Suprapubic skin (tissue), 4 donors: ENCODE results near the gene GFOD1.

Experiments used
- EP300 ChIP-seq: sonication (generic); formaldehyde crosslinking; IDR thresholded peaks from one replicate; pipeline ENCODE4 v1.6.1; 2017; ENCODE audit warnings: antibody characterized with exemption
- POLR2A ChIP-seq, 2 donors: fragments of 450-650 bp; IDR thresholded peaks; one replicate each; pipeline ENCODE4 v1.6.1; 2017; ENCODE audit warnings: antibody characterized with exemption in 2 of 2, mild to moderate bottlenecking in 2 of 2, moderate library complexity in 2 of 2
- POLR2AphosphoS5 ChIP-seq, 3 donors: sonication (generic); formaldehyde crosslinking; IDR thresholded peaks; one replicate each; pipeline ENCODE4 v1.6.1; 2017; ENCODE audit warnings: antibody characterized with exemption in 3 of 3
- TF ChIP-seq, protein P1 (sequence below), 2 donors: fragments of 200-600 bp in 1 of 2; fragments of 450-650 bp in 1 of 2; sonication (generic) in 1 of 2; IDR thresholded peaks; one replicate each; pipeline ENCODE4 v1.5.1; 2016 to 2019; ENCODE audit warnings: antibody characterized with exemption in 2 of 2, mild to moderate bottlenecking in 1 of 2, moderate library complexity in 1 of 2

DNA sequence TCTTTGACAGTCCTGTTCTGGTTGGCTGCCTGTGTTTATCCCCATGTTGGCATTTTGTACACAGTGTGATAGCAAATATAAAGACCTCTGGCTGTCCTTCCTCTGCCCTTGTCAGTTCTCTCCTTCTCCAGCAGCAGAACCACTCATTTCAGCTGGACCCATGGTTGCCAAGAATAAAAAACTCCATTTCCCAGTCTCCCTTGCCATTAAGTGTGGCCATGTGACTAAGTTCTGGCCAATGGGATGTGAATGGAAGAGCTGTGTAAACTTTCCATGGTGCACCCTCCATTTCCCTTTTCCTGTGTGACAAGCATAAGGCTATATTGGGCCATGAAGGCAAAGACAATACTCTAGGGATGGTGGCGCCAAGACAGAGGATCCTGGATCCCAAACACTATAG is 80.6 kb downstream of the GFOD1 start:
- TF ChIP-seq, protein P1, sequence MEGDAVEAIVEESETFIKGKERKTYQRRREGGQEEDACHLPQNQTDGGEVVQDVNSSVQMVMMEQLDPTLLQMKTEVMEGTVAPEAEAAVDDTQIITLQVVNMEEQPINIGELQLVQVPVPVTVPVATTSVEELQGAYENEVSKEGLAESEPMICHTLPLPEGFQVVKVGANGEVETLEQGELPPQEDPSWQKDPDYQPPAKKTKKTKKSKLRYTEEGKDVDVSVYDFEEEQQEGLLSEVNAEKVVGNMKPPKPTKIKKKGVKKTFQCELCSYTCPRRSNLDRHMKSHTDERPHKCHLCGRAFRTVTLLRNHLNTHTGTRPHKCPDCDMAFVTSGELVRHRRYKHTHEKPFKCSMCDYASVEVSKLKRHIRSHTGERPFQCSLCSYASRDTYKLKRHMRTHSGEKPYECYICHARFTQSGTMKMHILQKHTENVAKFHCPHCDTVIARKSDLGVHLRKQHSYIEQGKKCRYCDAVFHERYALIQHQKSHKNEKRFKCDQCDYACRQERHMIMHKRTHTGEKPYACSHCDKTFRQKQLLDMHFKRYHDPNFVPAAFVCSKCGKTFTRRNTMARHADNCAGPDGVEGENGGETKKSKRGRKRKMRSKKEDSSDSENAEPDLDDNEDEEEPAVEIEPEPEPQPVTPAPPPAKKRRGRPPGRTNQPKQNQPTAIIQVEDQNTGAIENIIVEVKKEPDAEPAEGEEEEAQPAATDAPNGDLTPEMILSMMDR (IDR thresholded peaks at IDR 0.05), result no peak
- TF ChIP-seq EP300 (no peak), POLR2AphosphoS5 (IDR thresholded peaks at IDR 0.05) (no peak), POLR2A (IDR thresholded peaks at IDR 0.05) (no peak)
